ENCODE measurements around the gene PITPNM3.
"Not testable (repeated sequence)": the region's sequence is repeated elsewhere in the genome, so short reads cannot be mapped to it uniquely, and the experiment has no call there.

The PITPNM3 gene

DNA sequence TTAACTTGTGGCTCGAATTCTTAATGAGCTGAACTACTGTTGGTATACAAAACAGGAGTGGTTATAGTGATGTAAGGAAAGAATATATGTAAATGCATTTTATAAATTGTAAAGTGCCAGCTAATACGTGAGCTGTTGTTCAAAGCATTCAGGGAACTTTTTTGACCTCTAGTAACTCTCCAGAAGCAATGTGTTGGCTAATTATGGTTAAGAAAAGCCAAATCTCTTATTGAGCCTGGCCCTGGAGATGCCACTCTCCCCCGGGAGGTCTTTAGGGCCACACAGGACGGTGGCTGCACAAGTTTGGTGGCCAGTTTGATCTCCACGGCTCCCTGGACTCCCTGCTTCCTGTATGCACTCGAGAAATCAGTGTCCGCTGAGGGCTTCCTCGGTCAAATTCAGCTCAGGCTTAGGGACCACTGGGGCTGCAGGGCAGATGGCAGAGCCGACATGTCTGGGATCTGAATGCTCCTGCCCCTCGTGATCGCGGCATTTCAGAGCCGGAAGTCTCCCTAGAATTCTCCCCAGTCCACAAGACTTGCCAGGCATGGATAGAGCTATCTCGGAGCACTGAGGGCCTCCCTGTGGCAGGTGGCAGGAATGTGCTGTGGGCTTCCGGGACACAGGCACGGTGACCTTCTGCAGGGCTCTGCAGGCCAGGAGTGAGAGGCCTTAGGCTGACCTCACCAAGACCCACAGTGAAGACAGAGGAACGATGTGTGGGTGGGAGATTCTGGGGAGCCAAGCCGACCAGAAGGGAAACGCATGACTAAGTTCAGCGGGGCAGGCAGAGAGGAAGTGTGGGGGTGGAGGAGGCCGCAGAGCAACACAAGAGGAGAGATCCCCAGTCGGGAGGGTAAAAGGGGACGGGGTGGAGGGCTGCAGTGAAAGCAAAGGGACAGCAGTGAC is 18.6 kb upstream of the PITPNM3 start:
- DNase-seq: peak in 6 of 14 donors; percentile 23 to 51 (median 38)

DNA sequence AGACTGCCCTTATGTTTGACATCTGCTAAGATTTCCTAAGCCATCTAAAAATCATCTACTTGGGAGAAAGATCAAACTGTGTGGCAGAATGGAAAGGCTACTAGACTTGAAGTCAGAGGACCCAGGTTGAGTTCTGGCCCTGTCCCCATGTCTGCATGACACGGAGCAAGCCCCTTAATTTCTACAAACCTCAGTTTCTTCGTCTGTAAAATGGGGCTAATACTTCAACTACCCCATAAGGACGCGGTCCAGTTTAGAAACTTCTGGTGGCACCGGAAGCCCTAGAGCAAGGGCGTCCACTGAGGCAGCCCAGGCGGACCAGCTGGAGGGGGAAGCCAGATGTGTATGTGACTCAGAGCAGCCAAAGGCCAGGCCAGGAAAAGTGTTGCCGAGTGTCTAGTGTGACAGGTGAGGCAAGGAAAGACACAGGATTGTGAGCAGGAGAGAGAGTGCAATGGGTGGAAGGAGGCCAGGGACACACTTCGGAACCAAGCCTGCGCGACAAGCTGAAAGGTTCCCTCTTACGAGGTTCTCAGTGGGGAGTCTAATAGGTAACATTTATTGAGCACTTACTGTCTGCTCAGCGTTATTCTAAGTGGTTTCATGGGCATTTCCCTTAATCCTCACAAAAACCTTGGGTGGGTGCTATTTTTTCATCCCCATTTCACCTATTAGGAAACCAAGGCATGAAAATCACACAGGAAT is 17.8 kb upstream of the PITPNM3 start:
- no peak for DNase-seq

DNA sequence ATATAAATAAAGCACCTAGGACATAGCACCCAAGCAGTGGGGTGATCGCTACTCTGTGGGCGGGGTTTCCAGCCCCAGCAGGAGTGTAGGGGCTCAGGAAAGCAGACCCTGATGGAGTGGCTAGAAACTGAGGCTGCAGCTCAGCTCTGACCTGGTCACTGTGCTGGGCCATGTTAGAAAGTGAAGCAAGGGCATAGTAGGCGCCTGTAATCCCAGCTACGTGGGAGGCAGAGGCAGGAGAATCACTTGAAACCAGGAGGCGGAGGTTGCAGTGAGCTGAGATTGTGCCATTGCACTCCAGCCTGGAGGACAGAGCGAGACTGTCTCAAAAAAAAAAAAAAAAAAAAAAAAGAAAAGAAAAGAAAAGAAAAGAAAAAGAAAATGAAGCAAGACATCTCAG is 17.1 kb upstream of the PITPNM3 start:
- DNase-seq: not testable (repeated sequence)

DNA sequence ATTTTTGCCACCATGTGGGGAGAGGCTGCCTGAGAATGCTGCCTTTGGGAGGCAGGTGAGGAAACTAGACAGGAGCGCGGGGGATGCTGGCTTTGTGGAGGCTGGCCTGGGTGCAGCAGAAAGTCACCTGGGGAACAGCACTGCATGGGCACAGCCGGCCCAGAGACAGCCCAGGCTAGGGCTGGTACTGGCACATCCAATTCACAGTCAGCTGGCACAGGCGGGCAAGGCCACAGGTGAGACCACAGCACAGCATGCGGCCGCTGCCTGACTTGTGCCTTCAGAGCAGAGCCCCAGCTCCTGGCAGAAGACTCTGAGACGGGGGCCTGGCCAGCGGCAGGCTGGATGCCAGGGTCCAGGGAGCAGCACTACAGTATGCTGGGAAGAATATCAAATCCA is 16.6 kb upstream of the PITPNM3 start:
- no peak for DNase-seq

DNA sequence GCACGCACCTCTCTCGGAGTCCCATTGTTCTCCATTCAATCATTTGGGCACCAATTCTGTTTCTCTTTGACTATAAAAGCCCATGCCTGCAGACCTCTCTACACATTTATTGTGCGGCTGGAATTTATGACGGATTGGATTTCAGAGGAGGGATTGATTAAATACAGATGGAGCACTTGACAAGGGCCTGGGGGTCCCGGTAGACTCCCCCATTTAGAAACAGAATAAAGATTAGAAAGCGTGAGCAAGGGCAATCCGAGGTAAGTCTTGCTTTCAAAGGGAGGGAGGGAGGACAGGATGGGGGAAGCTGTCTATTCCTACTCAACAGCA is 15.1 kb upstream of the PITPNM3 start:
- DNase-seq: no peak

DNA sequence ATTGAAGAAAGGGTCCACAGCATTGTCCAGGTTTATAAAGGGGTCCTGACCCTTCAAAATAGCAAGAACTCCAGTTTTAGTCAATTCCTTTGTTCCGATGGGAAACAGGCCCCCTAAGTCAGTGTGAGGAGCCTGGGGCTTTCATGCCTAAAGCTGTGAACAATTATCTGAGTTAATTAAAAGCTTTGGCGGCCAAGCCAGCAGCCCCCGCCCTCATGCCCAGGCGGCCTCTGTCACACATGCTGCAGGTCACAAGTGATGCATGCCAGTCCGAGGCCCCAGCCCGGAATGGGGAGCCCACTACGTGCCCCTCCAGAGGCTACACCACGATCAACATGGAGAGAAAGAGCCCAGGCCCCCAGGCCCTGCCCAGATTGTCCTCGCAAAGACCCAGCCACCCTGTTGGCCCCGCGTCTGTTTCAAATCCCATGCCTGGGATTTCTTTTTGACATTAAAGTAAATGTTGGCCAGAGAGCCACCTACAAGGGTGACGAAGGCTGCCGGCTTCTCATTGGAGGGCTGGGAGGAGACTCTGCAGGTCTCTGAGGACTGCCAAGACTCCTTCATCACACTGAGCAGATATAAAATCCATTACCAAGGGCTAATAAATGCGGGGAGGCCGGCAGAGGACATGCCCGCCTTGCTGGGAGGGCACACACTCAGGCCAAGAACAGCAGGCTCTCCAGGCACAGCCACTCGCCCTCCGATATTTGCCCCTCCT is 14.5 kb upstream of the PITPNM3 start:
- no peak for DNase-seq

DNA sequence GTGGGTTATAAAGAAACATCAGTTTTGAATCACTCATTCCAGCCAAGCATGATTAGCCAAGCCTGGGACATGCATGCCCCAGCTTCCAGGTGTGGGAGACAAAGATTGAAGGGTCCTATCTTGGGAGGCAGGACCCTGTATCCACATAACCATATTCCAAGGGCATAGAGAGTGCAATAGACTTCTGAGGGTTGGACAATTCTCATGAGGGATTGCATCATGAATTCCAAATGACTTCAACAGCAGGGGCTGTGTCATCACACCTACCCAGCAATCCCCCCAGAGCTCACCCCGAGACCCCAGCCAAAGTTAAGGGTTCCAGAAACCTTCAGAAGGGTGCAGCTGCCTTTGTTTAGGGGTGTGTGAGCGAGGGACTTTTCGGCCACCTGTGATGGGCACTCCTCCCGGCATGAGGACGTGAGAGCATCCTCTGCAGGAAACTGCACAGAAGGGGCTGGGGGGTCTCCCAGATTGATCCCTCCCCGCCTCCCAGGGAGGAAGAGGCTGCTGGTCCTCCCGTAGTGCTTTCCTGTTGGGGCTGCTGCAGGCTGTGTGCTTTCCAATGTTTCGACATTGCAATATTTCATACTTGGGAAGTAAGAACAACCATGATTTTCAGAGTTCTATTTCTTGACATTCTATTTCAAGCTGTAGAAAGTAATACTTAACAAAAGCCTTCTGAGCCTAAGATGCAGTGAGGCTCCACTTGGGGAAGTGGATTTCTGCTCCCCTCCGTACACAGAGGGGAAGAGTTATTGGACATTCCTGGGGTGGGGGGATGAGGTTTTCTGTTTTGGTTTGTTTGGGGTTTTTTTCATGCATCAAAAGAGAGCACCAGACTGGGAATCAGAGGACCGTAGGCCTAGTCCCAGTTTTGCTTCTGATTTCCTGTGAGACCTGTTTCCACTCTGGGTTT is 13.3 kb upstream of the PITPNM3 start:
- no peak for DNase-seq

DNA sequence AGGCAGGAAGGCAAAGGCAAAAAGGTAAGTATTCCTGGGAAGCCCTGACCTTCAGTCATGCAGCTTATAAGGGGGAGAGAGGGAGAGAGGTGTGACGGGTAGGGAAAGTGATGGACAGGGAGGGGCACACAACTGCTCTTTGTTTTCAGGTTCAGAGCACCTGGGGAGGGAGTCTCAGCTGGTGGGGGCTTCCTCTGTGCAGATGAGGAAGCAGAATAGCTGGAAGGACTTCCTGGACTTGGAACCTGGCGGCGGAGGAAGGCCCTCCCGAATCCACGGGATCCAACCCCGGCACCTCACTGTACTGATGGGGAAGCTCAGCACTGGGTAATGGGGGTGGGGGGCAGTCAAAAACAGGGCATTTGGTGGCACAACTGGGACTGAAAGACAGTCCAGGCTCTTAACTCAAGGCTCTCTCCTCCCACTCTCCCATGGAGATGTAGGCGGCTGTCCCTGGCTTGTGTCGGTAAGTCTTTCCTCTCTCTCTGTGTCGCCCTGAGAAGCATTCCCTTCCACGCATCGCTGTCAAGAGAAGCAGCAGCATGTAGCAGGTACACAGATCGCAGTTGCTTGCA is 11.9 kb upstream of the PITPNM3 start:
- DNase-seq: no peak

DNA sequence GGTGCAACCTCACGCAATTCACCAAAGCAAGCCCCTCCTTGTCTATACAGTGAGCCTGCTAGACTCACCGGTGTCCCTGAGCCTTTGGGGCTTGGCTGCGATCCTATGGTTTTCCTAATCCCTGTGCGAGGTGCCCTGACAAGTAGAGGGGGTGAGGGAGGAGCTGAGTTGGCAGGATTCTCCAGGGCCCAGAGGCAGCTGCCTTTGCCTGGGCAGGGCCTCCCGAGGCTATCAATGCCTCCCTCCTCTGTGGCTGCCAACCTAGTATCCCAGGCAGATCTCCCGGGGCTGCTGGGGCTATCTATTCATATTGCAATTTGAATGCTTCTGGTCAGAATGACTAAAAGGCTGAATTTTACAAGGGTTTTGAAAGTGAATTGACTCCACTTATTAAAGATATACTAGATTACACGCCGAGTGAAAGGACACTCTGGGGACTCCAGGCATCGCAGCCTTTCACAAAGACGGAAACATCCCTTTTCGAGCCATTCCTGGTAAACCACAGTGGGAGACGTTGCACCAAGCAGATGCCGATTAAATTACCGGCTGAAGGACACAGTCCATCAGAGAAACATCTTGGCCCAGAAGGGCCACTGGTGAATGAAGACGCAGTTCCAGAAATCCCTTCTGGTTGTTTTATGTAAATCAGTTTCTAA is 11.3 kb upstream of the PITPNM3 start:
- no peak for DNase-seq

DNA sequence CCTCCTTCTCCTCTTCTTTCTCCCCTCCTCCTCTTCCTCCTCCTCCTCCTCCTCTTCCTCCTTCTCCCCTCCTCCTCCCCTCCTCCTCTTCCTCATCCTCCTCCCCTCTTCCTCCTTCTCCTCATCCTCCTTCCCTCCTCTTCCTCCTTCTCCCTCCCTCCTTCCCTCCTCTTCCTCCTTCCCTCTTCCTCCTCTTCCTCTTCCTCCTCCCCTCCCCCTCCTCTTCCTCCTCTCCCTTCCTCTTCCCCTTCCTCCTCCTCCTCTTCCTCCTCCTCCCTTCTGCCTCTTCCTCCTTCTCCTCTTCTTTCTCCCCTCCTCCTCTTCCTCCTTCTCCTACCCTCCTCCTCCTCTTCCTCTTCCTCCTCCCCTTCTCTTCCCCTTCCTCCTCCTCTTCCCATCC is 5.1 kb upstream of the PITPNM3 start:
- DNase-seq: no peak

DNA sequence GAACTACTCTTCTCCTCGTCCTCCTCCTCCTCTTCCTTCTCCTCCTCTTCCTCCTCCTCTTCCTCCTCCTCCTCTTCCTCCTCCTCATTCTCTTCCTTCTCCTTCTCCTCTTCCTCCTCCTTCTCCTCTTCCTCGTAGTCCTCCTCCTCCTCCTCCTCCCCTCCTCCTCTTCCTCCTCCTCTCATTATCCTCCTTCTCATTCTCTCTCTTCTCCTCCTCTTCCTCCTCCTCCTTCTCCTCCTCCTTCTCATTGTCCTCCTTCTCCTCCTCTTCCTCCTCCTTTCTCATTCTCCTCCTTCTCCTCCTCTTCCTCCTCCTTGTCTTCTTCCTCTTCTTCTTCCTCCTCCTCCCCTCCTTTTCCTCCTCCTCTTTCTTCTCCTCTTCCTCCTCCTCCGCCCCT is 4.1 kb upstream of the PITPNM3 start:
- no peak for DNase-seq

DNA sequence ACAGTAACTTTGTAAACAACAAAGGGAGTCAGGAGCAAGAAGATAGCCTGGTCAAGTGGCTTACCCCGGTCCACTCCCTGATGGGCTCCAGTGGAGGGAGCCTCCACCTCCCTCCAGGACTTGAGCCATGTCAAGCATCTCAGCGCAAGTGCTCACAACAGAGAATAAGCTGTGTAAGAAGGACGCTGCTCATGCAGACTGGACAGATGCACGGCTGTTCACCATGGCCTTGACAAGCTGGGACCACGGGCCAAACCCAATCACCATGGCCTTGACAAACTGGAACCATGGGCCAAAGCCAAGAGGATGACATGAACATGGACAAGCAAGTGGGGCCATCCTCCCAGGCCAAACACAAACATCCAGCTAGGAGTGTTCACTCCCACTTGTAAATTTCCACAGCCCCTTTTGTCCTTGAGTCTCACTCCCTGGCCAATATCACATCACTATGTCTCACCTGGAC is 3.4 kb upstream of the PITPNM3 start:
- DNase-seq: no peak

DNA sequence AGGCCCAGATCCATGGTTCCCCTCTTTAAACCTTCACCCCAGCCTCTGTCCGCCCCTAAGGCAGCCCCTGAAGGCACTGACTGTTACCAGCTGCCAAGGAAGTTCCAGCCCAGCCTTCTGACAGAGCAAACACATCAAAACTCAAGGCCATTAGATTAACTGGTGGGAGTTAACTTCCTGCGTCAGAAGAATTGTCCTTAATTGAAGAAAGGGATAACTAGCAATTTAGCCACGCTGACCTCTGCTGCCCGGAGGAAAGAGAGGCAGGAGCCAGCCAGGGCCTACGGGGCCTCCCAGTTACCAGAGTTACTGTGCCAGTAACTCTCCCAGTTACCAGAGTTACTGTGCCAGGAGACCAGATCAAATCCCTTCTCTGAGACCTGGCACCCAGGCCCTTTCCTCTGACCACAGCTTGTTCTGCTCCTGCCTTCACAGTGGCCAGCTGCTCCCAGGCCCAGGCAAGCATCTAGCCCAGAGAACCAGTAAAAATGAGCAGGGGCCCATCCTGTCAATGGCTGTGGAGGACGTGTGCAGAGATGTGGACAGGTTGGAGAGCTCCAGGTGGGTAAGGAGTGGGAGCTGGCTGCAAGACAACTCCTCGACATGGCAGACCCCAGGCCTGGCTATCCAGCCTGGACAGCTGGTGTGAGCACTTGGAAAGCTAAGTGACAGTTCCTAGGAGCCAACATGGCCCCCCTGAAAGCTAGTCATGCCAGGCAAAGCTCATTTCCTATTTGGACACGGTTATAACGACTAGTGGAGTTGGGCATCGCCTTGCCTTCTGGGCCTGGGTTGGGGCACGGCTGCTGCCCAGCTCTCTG is 2.8 kb upstream of the PITPNM3 start:
- peak in 1 of 14 donors; percentile 86 for DNase-seq

DNA sequence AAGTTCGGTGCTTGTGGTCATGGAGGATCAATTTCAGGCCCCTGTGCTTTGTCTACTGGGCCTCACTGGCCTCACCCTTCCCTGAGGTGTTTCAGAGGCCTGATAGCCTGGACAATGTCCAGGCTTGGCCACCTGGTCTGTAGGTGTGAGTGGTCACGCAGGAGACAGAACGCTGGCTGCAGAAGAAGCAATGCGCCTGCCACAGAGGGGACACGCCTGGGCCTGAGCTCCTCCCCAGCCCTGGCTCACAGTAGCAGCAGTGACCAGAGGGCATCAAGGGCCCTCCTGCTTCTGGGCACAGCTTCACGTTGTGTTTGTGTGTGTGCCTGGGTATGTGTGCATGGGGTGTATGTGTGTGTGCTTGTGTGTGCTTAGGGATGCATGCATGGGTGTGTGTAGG is 1.9 kb upstream of the PITPNM3 start:
- DNase-seq: peak in 1 of 14 donors; percentile 53

DNA sequence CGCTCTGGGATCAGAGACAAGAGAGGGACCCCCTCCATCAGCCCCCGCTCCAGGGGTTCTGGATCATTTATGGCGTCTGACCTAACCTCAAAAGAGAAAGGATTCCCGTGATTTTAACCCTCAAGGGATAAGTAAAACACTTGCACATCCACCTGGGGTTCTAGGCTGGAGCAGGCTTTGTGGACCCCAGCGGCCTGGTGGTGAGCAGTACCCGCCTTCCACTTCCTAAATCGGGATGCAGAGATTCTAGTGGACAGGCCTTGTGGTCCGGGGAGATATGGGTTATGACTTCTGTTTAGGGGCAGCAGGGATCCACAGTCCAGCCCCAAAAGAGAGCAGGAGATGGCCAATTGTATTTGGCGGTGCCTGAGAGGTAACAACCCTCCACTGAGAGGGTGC is 684 bp upstream of the PITPNM3 start:
- no peak for DNase-seq

DNA sequence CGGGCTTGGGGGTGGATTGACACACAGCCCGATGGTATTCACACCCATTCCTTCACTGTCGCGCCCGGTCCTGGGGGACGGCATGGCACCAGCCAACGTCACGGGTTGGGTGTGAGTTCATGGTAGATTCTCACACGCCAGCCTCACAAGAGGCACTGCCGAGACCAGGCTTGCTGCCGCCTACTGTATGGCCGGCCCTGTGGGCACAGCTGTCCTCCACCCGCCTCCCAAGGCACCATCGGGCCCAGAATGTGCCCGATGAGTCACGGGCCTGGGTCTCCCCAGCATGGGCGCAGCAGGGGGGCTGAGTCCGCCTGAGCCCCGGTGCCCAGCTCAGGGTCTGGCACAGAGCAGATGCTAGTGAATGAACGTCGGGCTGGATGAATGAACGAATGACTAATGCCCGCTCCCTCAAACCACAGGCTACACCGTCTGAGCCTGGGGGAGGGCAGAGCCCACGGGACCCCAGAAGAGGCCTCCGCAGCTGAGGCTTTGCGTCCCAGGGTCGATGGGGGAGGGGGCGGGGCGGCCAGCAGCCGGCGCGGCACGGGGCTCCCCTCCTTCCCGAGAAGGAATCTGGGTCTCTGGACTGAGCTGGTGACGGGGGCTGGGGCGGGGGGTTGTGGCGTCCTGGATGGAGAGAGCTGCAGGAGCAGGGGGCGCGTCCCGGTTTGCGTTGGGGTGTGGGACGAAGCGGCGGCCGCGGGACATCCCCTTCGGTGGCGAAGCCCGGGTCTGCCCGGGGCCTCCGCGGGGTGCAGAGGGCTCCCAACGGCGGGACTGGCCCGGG is 829 bp downstream of the PITPNM3 start:
- DNase-seq: peak in 7 of 14 donors; percentile 3 to 80 (median 21)

DNA sequence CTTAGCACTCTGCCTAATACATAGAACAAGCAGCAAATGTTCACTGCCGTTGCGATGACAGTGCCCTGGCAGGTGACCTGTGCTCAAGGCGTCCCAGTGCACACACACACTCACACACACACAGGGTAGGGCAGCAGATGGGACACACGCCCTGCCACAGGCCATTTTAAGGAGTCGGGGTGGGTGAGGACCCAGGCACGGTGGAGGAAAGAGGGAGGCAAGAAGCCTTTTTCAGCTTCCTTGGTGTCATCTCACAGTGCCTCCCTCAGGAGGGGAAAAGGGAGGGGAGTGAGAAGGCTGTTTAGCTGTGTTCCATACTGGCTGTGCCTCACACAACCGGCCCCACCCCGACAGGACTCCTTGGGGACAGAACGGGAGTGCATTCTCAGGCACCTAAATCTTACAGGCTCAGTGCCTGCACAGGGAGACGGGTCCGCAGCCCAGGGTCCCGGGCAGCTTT is 1.5 kb downstream of the PITPNM3 start:
- DNase-seq: peak in 1 of 14 donors; percentile 80

DNA sequence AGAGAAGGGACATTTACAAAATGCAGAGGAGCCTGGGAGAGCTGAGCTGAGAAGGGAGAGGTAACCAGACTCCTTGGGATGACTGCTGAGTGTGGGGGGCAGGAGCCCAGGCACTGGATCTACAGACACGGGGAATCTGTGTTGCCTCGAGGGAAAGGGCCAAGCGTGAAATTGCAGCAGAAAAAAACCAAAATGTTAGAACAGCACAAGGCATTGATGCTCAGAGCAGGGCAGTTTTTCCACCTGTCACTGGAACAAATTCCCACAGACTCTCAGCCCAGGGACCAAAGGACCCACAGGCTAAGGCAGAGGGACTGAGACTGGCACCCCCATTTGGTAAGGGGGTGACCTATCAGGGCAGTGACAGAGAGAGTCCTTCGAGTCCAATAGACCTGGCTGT is 2.0 kb downstream of the PITPNM3 start:
- DNase-seq: no peak

DNA sequence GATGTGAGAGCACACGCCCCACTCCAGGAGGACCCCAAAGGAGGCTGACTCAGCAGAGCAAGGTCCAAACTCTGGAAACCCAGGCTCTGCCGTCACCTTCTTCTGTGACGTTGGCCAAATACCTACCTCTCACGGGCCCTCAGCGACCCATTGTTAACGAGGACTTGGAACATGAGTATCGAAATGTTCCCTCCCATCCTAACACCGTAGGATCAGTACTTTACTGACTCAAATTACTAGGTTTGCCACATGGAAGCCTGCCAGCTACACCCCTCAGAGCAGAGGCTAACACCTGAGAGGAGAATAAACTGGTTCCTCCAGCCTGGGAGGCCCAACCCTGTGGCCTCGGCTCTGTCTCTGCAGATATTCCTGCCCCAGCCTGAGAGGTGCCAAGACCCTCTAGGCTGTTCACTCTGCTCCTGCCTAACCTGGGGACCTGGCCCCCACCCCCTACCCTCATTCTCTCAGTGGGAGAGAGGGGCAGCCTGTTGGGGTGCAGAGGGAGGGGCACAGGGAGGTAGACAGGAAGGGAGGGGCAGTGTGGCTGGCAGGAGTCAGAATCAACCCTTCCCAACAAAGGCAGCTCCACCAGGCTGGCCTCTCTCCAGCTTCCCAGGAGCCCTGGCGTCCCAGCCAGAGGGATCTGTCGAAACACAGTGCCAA is 4.4 kb downstream of the PITPNM3 start:
- DNase-seq: peak in 4 of 14 donors; percentile 11 to 79 (median 20)
